Measurements from ENCODE around the gene PLD4.
A peak's percentile ranks its signal among the peaks of the same experiment; 100 is the strongest.

PLD4 gene

GRCh38 chr14:104956290-104956890 lies 31.7 kb downstream of the PLD4 start:
- no peak for DNase-seq

GRCh38 chr14:104957146-104958113 lies 32.8 kb downstream of the PLD4 start:
- DNase-seq: no peak

DNA sequence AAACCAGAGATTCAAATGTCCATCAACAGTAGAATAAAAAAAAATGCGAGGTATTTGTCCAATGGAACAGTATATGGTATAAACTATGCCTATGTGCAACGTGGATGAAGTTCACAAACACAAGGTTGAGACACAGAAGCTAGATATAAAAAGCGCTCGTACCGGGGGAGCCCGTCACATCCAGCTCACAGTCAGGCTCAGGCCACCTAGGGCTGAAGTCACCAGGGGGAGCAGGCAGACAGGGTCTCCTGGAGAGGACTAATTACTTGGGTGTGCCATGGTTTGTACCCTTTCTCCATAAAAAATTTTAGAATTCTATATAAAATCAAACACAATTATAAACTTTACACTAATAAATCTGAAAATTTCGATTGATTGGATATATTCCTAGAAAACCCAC lies 39.9 kb downstream of the PLD4 start:
- no peak for DNase-seq

DNA sequence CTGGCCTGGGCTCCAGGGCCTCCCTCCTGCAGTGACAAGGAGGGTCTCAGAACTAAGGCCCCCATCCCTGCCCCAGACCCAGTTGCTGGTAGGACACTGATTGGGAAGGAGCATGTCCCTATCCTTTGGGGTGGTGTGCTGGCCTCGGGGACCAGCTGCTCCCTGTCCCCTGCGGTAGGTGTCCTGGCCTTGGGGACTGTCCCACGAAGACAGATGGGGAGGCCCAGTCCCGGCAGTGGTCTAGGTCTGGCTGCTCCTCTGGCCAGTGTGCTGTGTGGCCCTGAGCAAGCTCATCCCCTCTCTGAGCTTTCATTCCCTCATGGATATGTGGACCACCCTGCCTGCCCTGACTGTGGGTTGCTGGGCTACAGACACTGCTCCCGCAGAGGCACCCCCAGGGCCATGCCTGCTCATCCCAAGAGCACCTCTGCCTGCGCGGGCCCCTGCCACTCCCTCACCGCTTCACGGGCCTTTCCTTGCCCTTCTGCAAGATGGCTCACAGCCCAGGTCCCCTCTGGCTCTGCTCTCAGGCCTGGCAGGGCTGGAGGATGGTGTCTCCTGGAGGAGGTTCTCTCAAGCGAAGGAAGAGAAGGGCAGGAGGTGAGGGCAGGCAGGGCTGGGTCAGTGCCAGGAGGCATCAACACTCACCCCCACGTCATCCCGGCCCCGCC lies 41.0 kb downstream of the PLD4 start:
- no peak for DNase-seq

DNA sequence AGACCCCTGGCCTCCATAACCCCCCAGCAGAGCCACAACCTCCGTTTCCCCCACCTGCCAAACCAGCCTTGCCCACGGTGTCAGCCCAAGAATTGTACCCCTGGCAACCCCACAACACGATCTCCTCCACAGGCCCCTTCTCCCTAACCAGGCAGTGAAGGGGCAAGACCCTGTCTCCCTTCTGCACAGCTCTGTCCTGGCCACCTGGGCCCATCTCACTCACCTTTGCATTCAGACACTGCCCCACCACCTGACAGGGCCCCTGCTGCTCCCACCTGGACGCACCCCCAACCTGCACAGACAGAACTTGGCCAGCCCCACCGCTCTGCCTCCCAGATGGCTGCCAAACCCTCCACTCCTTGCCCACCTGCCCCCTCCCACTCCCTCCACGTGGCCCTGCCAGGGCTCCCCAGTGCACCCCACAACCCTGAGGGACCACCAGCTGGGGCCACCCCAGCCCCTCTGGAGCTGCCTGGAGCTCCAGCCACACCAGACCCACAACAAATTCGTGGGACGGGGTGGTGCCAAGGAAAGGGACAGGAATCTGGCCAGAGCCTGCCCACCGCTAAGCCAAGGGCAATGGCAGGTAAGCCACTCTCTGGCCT lies 41.7 kb downstream of the PLD4 start:
- no peak for DNase-seq

DNA sequence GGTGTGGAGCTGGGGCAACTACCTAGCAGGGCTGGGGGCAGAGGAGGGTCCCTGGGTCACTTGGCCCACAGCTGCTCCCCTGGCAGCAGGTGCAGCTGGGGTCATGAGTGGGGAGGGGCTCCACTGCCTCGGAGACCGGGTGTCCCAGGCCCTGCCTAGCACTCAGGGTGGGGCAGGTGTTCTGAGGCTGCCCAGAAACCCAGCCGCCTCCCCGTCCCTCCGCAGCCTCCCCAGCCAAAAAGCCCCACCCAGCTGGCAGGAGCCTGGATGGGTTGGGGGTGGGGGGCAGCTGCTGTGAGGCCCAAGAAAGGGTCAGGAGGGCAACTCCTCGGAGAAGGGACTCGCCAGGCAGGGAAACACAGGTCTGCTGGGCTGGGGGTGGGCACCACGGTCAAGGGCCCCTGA lies 42.3 kb downstream of the PLD4 start:
- peak; percentile 3 for DNase-seq

- peak; percentile 76 for DNase-seq
Measured at GRCh38 chr14:104967386-104968152, 42.9 kb downstream of the PLD4 start.

GRCh38 chr14:104968153-104968527 lies 43.5 kb downstream of the PLD4 start:
- DNase-seq: no peak

- peak; percentile 65 for DNase-seq
Measured at GRCh38 chr14:104968541-104969401, 44.1 kb downstream of the PLD4 start.

- DNase-seq: no peak
Measured at GRCh38 chr14:104969741-104970230, 45.1 kb downstream of the PLD4 start.

- DNase-seq: no peak
Measured at GRCh38 chr14:104970231-104971068, 45.8 kb downstream of the PLD4 start.

DNA sequence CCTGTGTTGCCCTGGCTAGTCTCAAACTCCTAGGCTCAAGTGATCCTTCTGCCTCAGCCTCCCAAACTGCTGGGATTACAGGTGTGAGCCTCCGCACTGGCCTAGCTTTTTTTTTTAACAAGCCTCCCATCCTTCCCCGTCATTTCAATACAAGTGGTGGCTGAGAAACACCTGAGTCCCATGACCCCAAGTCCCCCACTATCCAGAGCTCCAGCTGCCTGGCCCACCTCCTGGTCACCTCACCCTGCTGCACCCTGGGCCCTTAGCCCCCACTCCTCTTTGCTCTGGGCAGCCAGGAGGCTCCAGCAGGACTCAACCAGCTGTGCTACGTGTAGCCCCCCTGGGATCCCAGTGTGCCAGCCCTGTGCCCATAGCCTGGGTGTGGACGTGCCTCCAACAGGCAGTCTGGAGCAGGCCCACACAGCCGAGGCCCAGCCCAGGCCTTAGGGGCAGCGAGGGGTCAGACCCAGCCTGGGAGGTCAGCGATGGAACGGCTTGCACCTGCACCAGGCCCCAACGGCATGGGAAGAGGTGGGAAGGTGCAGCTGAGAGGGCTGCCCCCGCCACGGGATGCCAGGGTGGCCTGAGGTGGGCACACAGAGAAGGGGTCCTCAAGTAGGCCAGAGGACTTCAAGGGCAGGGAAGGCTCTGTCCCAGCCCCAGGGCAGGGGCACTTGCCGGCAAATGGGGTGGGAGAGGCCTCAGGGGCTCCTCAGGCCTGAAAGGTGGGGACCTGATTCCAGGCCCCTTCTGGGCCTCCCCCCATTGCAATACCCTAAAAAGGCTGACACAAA lies 47.0 kb downstream of the PLD4 start:
- DNase-seq: no peak

GRCh38 chr14:104972301-104973134 lies 47.8 kb downstream of the PLD4 start:
- DNase-seq: no peak

- no peak for DNase-seq
Measured at GRCh38 chr14:104973135-104973384, 48.4 kb downstream of the PLD4 start.

DNA sequence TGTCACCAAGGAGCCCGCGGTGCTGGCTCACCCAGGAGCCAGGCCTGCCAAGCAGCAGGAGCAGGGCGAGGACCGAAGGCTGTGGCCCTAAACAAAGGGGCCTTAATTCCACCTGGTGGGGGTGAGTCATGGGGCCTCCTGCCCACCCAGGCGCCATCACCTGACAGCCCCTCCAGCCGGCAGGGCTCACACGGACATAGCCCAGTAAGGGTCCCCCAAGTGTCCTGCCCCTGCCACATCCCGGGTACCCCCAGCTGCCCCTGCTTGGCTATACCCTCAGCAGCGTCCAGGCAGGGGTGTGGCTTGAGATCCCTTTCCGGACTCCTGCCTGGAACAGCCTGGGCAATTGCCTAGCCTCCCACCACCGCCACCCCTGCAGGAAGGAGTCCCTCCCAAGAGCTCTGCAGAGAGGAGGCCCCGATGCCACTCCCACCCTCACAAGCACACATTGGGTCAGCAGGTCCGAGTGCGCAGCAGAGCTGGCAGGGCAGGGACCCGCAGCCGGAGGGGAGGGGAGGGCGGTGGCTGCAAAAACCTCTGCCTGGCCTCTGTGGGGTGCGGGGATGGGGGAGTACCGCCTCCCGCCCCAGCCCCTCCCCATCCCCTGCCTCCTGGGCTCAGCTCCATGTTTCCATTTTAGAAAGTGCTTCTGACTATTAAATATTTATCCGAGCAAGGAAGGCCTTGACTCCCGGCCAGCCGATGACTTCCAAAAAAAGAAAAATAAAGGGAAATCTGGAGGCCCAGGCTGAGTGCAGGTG lies 48.9 kb downstream of the PLD4 start:
- no peak for DNase-seq

DNA sequence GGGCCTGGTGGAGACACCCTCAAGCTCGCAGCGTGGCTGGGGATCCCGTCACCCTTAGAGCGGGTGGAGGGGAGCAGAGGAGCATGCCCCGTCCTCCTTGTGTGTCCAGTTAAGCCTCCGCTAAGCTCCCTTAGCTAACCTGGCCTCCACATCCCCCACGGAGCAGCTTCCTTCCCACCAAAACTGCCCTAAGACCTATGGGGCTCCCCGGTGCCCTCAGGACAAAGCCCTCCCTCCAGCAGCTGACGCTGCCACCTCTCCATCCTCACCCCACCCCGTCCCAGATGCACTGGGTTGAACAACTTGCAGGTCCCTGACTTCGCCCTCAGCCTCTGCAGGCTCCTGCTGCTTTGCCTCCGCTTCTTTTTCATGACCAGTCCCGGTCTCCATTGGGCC lies 49.5 kb downstream of the PLD4 start:
- no peak for DNase-seq

GRCh38 chr14:104974665-104975390 lies 50.1 kb downstream of the PLD4 start:
- DNase-seq: no peak

Measured in right kidney (tissue), 1 donor.